Activated CD4-positive, CD25-positive, alpha-beta regulatory T cell treated with anti-CD3 and anti-CD28 coated beads, Interleukin-2, amount 50 U/mL, for 72 hours (primary cell): ENCODE data around the gene EZR.

ENCODE experiments used
- DNase-seq: peaks from one replicate; pipeline ENCODE4 v3.0.0; 2021

The EZR gene

DNA sequence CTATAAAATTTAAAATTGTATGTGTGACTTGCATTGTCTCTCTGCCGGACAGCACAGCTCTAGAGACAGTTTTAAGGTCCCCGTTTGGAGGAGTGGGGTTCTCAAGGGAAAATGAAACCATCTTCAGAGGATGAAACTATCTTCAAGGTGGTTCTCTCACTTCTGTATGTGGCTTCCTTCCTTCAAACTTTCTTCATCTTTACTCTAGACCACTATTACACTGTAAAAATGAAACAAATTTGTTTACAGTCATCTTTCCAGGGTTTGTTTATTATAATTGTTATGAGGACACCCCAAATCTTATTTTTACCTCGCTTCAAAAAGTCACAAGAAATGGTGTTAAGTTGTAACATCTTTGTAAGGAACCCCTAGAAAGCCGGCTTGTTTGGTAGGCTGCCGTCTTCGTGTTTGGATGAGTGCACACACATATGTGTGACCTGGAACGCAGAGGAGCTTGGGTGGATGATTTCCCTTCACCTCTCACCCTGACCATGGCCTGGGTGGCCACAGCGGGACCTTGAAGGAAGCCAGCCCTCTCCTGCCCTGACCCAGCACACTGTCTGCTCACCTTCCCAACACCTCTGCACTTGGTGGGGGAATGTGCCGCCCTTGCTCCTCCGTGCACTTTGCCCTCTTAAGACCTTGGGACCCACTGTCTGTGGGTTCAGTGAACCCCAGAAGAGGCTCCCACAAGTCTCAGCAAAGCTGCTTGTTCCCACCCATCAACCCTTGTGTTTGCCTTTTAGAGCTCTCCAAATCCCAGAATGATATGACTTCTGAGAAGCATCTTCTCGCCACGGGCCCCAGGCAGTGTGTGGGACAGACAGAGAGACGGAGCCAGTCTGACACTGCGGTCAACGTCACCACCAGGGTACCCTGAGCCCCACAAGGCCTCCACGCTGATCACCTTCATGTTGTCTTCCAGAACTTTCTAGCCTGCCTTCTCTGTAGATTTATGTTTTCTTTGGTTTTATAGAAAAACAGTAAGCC, 101.5 kb downstream of the EZR start:
- DNase-seq, result no peak
